ENCODE measurements around the gene CLN6.

- TF ChIP-seq POLR2A (IDR thresholded peaks at IDR 0.05) (no peak), CTCF (IDR thresholded peaks at IDR 0.05) (no peak)
Observed at GRCh38 chr15:68166847-68167246, 62.7 kb downstream of the CLN6 start.

Data from esophagus squamous epithelium (tissue), 4 donors.